ENCODE data around the gene POLD1. TPM values are rescaled to one million over a fixed set of nuclear protein-coding genes. Genes with fewer than 3 reads are reported as not detected.

Gene POLD1
- total and polyA plus RNA-seq, 5 experiments from 2014 or later, result 26.0 to 40.8 (median 34.4) TPM

DNA sequence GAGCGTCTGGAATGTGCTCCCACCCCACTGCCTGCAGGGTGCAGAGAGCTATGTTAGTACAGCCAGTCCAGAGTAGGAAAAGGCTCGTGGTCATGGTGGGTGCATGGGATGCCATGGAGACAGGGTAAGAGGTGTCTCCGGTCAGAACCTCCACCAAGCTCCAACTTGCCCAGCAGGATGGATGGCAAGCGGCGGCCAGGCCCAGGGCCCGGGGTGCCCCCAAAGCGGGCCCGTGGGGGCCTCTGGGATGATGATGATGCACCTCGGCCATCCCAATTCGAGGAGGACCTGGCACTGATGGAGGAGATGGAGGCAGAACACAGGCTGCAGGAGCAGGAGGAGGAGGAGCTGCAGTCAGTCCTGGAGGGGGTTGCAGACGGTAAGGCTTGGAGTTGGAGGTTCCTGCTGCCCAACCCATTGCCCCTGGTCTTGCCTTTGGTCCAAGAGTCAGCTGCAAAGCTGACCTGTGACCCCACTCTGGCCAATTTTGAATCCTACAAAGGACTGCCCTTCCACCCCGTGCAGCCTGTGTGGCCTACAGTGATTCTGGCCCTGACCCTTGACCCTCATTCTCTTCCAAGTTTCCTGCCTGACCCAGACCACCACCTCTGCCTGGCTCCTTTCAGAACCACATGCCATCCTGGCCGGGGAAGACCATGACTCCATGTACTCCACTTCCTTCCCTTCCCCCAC lies 14.7 kb downstream of the POLD1 start:
- H3K36me3 Mint-ChIP-seq, result peaks cover 0 to 27% (median 4%) of the 10 kb centered on the region in 3 donors
- peak overlapping the region in 4 of 10 donors; percentile 6 to 60 (median 31) for H3K27ac Mint-ChIP-seq
- ATAC-seq (no peak), DNase-seq (no peak)
- H3K4me3 Mint-ChIP-seq, result peak overlapping the region in 1 of 10 donors; percentile 3
- no peaks in the 10 kb centered on the region for H3K9me3 Mint-ChIP-seq
- H3K4me1 Mint-ChIP-seq, result peaks cover 0 to 9% (median 5%) of the 10 kb centered on the region in 4 donors
- POLR2A ChIA-PET, result interaction anchor here (0.8 kb wide), 1 partner anchor 13 kb away, joined by 7 read pairs; no protein-coding TSS in a partner anchor
- H3K27me3 Mint-ChIP-seq, result no peaks in the 10 kb centered on the region

DNA sequence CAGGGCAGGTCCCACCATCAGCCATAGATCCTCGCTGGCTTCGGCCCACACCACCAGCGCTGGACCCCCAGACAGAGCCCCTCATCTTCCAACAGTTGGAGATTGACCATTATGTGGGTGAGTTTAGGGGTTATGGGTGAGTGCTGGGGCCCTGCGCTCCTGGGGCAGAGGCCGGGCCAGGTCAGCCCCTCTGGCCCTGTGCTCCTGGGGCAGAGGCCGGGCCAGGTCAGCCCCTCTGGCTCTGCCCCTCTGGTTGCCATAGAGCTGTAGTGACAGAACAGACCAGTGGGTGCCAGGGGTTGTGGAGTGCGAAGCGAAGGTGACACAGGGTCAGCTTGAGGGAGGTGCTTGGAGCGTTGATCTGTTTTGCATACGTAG lies 15.2 kb downstream of the POLD1 start:
- H3K27ac Mint-ChIP-seq, result peak overlapping the region in 3 of 10 donors; percentile 6 to 60 (median 35)
- ATAC-seq, result no peak
- peaks cover 0 to 9% (median 5%) of the 10 kb centered on the region in 4 donors for H3K4me1 Mint-ChIP-seq
- POLR2A ChIA-PET, result no interaction called here
- no peaks in the 10 kb centered on the region for H3K9me3 Mint-ChIP-seq
- no peak for DNase-seq
- H3K4me3 Mint-ChIP-seq, result no peak overlapping the region
- peaks cover 0 to 29% (median 4%) of the 10 kb centered on the region in 3 donors for H3K36me3 Mint-ChIP-seq
- no peaks in the 10 kb centered on the region for H3K27me3 Mint-ChIP-seq

DNA sequence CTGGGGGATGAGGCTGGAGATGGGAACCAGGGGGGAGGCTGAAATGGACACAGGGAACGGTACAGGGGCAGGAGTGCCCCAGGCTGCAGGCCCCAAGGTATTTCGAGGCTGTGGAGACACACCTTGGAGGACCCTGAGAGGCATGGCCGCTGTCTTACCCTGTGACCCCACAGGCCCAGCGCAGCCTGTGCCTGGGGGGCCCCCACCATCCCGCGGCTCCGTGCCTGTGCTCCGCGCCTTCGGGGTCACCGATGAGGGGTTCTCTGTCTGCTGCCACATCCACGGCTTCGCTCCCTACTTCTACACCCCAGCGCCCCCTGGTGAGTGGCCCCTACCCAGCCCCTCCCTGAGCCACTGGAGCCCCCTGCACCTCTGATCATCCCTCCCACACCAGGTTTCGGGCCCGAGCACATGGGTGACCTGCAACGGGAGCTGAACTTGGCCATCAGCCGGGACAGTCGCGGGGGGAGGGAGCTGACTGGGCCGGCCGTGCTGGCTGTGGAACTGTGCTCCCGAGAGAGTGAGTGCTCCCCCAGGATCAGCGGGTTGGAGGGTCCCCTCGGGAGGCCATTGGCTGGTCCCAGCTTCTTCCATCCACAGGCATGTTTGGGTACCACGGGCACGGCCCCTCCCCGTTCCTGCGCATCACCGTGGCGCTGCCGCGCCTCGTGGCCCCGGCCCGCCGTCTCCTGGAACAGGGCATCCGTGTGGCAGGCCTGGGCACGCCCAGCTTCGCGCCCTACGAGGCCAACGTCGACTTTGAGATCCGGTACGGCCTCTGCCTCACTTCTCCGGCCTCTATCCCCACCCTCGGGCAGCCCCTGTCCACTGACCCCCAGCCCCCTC lies 17.7 kb downstream of the POLD1 start:
- DNase-seq (no peak), ATAC-seq (no peak)
- Mint-ChIP-seq H3K36me3 (peaks cover 0 to 37% (median 5%) of the 10 kb centered on the region in 3 donors), H3K27me3 (no peaks in the 10 kb centered on the region), H3K9me3 (no peaks in the 10 kb centered on the region), H3K4me3 (no peak overlapping the region), H3K27ac (no peak overlapping the region), H3K4me1 (peaks cover 0 to 9% (median 5%) of the 10 kb centered on the region in 4 donors)
- POLR2A ChIA-PET, result no interaction called here

DNA sequence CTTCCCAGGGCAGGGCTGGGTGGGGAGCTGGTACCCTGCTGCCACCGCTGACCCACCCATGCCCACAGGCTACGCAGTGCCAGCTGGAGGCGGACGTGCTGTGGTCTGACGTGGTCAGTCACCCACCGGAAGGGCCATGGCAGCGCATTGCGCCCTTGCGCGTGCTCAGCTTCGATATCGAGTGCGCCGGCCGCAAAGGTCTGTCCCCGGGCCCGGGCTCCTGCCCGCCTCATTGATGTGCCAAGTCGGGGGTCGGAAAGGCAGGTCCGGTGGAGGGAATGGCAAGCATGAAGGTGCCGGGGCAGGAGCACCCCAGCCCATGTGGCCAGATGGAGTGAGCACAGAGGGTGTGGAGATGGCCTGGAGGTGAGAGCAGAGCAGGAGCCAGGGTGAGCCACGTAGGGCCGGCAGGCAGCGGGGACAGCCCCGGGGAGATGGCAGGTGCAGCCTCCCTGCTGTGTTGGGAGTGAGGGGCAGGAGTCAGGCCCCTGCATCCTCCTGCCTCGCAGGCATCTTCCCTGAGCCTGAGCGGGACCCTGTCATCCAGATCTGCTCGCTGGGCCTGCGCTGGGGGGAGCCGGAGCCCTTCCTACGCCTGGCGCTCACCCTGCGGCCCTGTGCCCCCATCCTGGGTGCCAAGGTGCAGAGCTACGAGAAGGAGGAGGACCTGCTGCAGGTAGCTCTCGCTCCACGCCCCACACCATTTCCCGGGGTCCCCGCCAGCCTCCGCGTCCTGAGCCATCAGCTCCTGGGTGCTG lies 18.6 kb downstream of the POLD1 start:
- H3K27me3 Mint-ChIP-seq, result no peaks in the 10 kb centered on the region
- H3K9me3 Mint-ChIP-seq, result no peaks in the 10 kb centered on the region
- POLR2A ChIA-PET, result no interaction called here
- H3K4me3 Mint-ChIP-seq, result no peak overlapping the region
- ATAC-seq, result no peak
- H3K4me1 Mint-ChIP-seq, result peaks cover 0 to 8% (median 3%) of the 10 kb centered on the region in 4 donors
- DNase-seq, result no peak
- no peak overlapping the region for H3K27ac Mint-ChIP-seq
- H3K36me3 Mint-ChIP-seq, result peaks cover 0 to 38% (median 9%) of the 10 kb centered on the region in 3 donors

DNA sequence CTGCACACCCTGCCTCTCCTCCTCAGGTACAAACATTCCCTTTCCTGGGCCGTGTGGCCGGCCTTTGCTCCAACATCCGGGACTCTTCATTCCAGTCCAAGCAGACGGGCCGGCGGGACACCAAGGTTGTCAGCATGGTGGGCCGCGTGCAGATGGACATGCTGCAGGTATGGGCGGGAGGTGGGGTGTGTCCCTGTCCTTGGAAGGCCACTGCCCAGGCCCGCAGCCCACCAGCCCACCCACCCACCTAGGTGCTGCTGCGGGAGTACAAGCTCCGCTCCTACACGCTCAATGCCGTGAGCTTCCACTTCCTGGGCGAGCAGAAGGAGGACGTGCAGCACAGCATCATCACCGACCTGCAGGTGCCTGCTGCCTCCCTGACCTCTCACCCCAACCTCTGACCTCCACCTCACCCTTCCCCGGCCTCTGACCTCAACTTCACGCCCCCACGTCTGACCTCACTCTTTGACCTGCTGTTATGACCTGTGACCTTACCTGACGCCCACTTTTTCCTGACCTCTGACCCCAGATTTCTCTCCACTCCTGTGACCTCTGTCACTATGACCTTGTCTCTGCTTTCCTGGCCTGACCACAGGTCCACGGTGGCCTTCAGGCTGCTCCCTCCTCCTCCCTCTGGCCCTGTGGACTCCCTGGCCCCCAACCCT lies 22.1 kb downstream of the POLD1 start:
- POLR2A ChIA-PET, result no interaction called here
- Mint-ChIP-seq H3K27me3 (no peaks in the 10 kb centered on the region), H3K36me3 (peaks cover 0 to 31% (median 7%) of the 10 kb centered on the region in 3 donors)

DNA sequence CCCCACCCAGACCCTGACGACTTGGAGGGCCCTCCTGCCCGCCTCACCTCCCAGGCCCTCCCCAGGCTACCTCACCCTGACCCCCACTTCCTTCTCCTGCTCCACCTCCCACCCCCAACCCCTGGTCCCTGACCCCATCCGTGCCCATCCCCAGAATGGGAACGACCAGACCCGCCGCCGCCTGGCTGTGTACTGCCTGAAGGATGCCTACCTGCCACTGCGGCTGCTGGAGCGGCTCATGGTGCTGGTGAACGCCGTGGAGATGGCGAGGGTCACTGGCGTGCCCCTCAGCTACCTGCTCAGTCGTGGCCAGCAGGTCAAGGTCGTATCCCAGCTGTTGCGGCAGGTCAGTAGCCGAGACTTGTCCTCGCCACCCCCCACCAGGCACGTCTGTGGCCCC lies 22.7 kb downstream of the POLD1 start:
- H3K4me1 Mint-ChIP-seq, result peaks cover 0 to 2% (median 0%) of the 10 kb centered on the region in 4 donors
- no peak overlapping the region for H3K4me3 Mint-ChIP-seq
- H3K9me3 Mint-ChIP-seq, result no peaks in the 10 kb centered on the region
- DNase-seq (no peak), ATAC-seq (no peak)
- H3K27ac Mint-ChIP-seq, result no peak overlapping the region
- H3K27me3 Mint-ChIP-seq, result no peaks in the 10 kb centered on the region
- H3K36me3 Mint-ChIP-seq, result peaks cover 0 to 31% (median 7%) of the 10 kb centered on the region in 3 donors
- POLR2A ChIA-PET, result no interaction called here

More for the DNA sequence above, 22.1 kb downstream of the POLD1 start:
- peaks cover 0 to 2% (median 0%) of the 10 kb centered on the region in 4 donors for H3K4me1 Mint-ChIP-seq
- DNase-seq, result no peak
- no peaks in the 10 kb centered on the region for H3K9me3 Mint-ChIP-seq
- no peak for ATAC-seq
- no peak overlapping the region for H3K27ac Mint-ChIP-seq
- no peak overlapping the region for H3K4me3 Mint-ChIP-seq

DNA sequence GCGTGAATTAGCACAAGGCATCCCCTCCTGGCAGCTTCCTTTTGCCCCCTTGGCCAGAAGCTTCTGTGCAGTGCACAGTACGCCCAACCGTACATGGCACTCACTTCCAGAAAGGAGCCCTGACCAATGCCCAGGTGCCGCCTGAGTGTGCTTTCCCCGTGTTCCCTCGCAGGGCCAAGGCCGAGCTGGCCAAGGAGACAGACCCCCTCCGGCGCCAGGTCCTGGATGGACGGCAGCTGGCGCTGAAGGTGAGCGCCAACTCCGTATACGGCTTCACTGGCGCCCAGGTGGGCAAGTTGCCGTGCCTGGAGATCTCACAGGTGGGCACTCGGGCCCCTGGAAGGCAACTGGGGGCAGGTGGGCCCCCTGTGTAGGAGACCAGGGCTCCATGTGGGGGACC lies 25.2 kb downstream of the POLD1 start:
- Mint-ChIP-seq H3K36me3 (peaks cover 0 to 19% (median 7%) of the 10 kb centered on the region in 3 donors), H3K27ac (no peak overlapping the region), H3K4me1 (peaks cover 0 to 2% (median under 1%) of the 10 kb centered on the region in 4 donors)

DNA sequence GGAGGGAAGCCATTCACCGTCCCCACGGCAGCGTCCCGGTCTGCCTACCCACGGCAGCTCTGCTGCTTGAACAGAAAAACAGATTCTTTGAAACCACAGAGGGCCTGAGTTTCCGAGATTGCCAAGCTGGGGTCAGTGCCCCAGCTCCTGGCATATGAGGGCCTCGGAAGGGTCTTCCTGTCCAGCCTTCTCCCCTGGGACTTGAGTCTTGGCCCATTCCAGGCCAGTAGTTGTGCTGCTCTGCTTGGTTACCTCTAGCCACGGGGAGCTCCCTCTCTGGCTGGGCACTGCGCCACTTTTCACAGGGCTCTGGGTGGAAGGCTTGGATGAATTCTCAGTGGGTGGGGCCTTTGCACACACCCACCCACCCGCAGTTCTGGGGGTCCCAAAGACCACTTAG lies 26.0 kb downstream of the POLD1 start:
- Mint-ChIP-seq H3K27me3 (no peaks in the 10 kb centered on the region), H3K4me1 (peaks cover 0 to 4% (median 2%) of the 10 kb centered on the region in 4 donors), H3K4me3 (no peak overlapping the region), H3K9me3 (no peaks in the 10 kb centered on the region), H3K36me3 (peaks cover 0 to 13% (median 7%) of the 10 kb centered on the region in 3 donors), H3K27ac (no peak overlapping the region)
- DNase-seq (no peak), ATAC-seq (no peak)
- POLR2A ChIA-PET, result no interaction called here

More for the DNA sequence above, 25.2 kb downstream of the POLD1 start:
- POLR2A ChIA-PET, result interaction anchor here (0.6 kb wide), 1 partner anchor 53 kb away, joined by 3 read pairs; no protein-coding TSS in a partner anchor
- ATAC-seq (no peak), DNase-seq (no peak)
- no peak overlapping the region for H3K4me3 Mint-ChIP-seq
- H3K9me3 Mint-ChIP-seq, result no peaks in the 10 kb centered on the region
- H3K27me3 Mint-ChIP-seq, result no peaks in the 10 kb centered on the region

DNA sequence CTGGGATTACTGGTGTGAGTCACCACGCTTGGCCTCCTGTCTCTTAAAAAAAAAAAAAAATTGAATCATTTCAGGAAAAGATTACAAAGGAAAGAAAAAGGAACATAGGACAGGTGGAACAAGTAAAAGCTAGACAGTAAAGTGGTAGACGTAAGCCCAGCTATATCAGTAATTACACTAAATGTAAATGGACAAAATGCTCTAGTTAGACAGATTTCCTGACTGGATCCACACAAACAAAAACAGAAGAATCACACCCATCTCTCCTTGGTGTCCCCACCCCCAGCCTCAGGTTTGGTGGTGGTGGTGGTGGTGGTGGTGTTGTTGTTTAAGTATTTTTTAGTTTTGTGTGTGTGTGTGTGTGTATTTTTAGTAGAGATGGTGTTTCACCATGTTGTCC lies 28.3 kb downstream of the POLD1 start:
- ATAC-seq (no peak), DNase-seq (no peak)
- POLR2A ChIA-PET, result interaction anchor here (0.6 to 1.1 kb wide), 2 partner anchors 14 to 28 kb away, joined by 3 to 7 read pairs; no protein-coding TSS in a partner anchor
- no peak overlapping the region for H3K4me3 Mint-ChIP-seq
- H3K9me3 Mint-ChIP-seq, result no peaks in the 10 kb centered on the region
- H3K4me1 Mint-ChIP-seq, result peaks cover 0 to 8% (median 3%) of the 10 kb centered on the region in 4 donors
- H3K27me3 Mint-ChIP-seq, result no peaks in the 10 kb centered on the region
- peak overlapping the region in 2 of 10 donors; percentile 47 to 59 for H3K27ac Mint-ChIP-seq
- peaks cover 0 to 3% (median 0%) of the 10 kb centered on the region in 3 donors for H3K36me3 Mint-ChIP-seq

DNA sequence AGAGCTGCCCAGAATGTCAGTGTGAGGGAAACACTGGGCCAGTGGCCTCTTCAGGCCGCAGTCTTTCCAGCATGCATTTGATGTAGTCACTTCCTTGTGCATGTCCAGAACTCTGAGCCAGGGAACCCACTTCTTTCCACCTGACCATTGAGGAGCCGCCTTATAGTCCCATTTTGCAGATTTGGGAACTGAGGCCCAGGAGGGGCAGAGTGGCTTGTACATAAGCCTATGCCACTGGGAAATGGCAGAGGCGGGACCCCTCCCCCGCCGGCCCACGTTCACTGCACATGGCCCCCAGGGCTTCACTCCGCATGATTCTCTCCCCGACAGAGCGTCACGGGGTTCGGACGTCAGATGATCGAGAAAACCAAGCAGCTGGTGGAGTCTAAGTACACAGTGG lies 28.9 kb downstream of the POLD1 start:
- Mint-ChIP-seq H3K9me3 (no peaks in the 10 kb centered on the region), H3K4me1 (peaks cover 0 to 8% (median 3%) of the 10 kb centered on the region in 4 donors), H3K27me3 (no peaks in the 10 kb centered on the region), H3K36me3 (peaks cover 0 to 3% (median 0%) of the 10 kb centered on the region in 3 donors), H3K27ac (no peak overlapping the region), H3K4me3 (no peak overlapping the region)
- POLR2A ChIA-PET, result no interaction called here
- DNase-seq (no peak), ATAC-seq (no peak)

DNA sequence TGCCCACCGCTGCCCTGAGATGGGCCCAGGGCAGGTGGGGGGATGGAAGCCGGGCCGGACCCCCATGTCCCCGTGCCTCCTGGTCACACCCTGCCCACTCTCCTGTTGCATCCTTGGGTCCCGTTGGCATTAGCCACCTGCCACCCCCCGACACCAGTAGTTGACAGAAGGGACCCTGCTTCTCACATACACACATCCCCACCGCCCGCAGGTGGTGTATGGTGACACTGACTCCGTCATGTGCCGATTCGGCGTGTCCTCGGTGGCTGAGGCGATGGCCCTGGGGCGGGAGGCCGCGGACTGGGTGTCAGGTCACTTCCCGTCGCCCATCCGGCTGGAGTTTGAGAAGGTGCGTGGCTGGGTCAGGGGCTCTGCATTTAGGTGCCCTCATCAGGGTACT lies 29.4 kb downstream of the POLD1 start:
- Mint-ChIP-seq H3K4me3 (no peak overlapping the region), H3K27me3 (peaks cover 0 to under 1% (median 0%) of the 10 kb centered on the region in 5 donors), H3K9me3 (no peaks in the 10 kb centered on the region), H3K27ac (no peak overlapping the region), H3K36me3 (peaks cover 0 to 3% (median 0%) of the 10 kb centered on the region in 3 donors), H3K4me1 (peaks cover 0 to 8% (median 3%) of the 10 kb centered on the region in 4 donors)
- POLR2A ChIA-PET, result interaction anchor here (0.8 kb wide), 1 partner anchor 1337 kb away, joined by 3 read pairs; no protein-coding TSS in a partner anchor
- ATAC-seq (no peak), DNase-seq (no peak)
